IMR-90 (cell line): Measurements from ENCODE around the gene RALGPS2. TPM values are rescaled to one million over a fixed set of nuclear protein-coding genes. Genes with fewer than 3 reads are reported as not detected.

Experiments
- ATAC-seq: fragments of 200-7000 bp; cut with Tn5 transposase; 2 replicates; pipeline ENCODE4 v1.9.1; 2020; ENCODE audit warnings: low read depth, mild to moderate bottlenecking, moderate library complexity
- BruUV-seq: library from RNA; stranded (reverse); fragments of 400-500 nt; replicated peaks from 2 replicates; lab custom pipeline; 2021; lab: Mats Ljungman, UMichigan
- CTCF ChIA-PET: fragments of 300-600 bp; formaldehyde crosslinking; extraction: SDS; loops from one replicate; lab custom pipeline; 2021; ENCODE audit warnings: antibody characterized with exemption; lab: Yijun Ruan, JAX
- POLR2A ChIA-PET: fragments of 300-600 bp; sonication (Branson Sonifier 250); formaldehyde crosslinking; loops from one replicate; lab custom pipeline; 2022; ENCODE audit warnings: antibody characterized with exemption; ENCODE audit not compliant: unreplicated experiment; lab: Charles Lee
- DNase-seq: peaks from one replicate; pipeline ENCODE4 v3.0.0; 2013
- H2AFZ ChIP-seq: replicated peaks from 2 replicates; pipeline ENCODE3; 2013; ENCODE audit warnings: low read length, mild to moderate bottlenecking; ENCODE audit not compliant: poor library complexity
- H2AK5ac ChIP-seq: 2 replicates; pipeline ENCODE4 v1.6.1; 2013; ENCODE audit warnings: low read depth, low read length, inconsistent platforms
- H2AK9ac ChIP-seq: replicated peaks from 2 replicates; pipeline ENCODE3; 2013; ENCODE audit warnings: mild to moderate bottlenecking, low read depth, low read length, moderate library complexity; ENCODE audit not compliant: poor library complexity
- H2BK120ac ChIP-seq: 2 replicates; pipeline ENCODE4 v1.6.1; 2013; ENCODE audit warnings: low read depth, low read length, inconsistent platforms
- H2BK15ac ChIP-seq: 3 replicates; pipeline ENCODE4 v1.6.1; 2013; ENCODE audit warnings: low read depth, low read length, inconsistent platforms
- H2BK20ac ChIP-seq: 2 replicates; pipeline ENCODE4 v1.6.1; 2013; ENCODE audit warnings: low read depth, mild to moderate bottlenecking, inconsistent platforms, low read length, moderate library complexity
- H2BK5ac ChIP-seq: 2 replicates; pipeline ENCODE4 v1.6.1; 2013; ENCODE audit warnings: mild to moderate bottlenecking, low read depth, low read length, inconsistent platforms; ENCODE audit not compliant: poor library complexity, severe bottlenecking
- H3K14ac ChIP-seq: replicated peaks from 2 replicates; pipeline ENCODE4 v1.6.1; 2013; ENCODE audit warnings: low read depth, low read length, inconsistent platforms
- H3K18ac ChIP-seq: 2 replicates; pipeline ENCODE4 v1.6.1; 2013; ENCODE audit warnings: low read depth, low read length, control low read depth
- H3K23ac ChIP-seq: 2 replicates; pipeline ENCODE4 v1.6.1; 2013; ENCODE audit warnings: low read depth, low read length, inconsistent platforms
- H3K27ac ChIP-seq: 2 replicates; pipeline ENCODE4 v1.5.1; 2013; ENCODE audit warnings: mild to moderate bottlenecking, control low read depth, low read length; ENCODE audit not compliant: insufficient read depth
- H3K27me3 ChIP-seq: 2 replicates; pipeline ENCODE4 v1.6.1; 2013; ENCODE audit warnings: low read length; ENCODE audit not compliant: control insufficient read depth, insufficient read depth
- H3K36me3 ChIP-seq: 2 replicates; pipeline ENCODE4 v1.6.1; 2013; ENCODE audit warnings: low read length, mixed read lengths; ENCODE audit not compliant: control insufficient read depth, insufficient read depth
- H3K4ac ChIP-seq: 2 replicates; pipeline ENCODE4 v1.6.1; 2013; ENCODE audit warnings: low read depth, low read length, inconsistent platforms
- H3K4me1 ChIP-seq: 2 replicates; pipeline ENCODE4 v1.6.1; 2013; ENCODE audit warnings: low read length, mixed read lengths; ENCODE audit not compliant: control insufficient read depth, insufficient read depth
- H3K4me2 ChIP-seq: 2 replicates; pipeline ENCODE4 v1.6.1; 2013; ENCODE audit warnings: low read depth, mild to moderate bottlenecking, control low read depth, low read length, moderate library complexity
- H3K4me3 ChIP-seq: 2 replicates; pipeline ENCODE4 v1.5.1; 2013; ENCODE audit warnings: low read depth, mild to moderate bottlenecking, control low read depth, low read length, moderate library complexity; ENCODE audit not compliant: insufficient read depth
- H3K56ac ChIP-seq: 2 replicates; pipeline ENCODE4 v1.6.1; 2013; ENCODE audit warnings: low read length, inconsistent platforms; ENCODE audit not compliant: insufficient read depth; ENCODE audit errors: extremely low read depth
- H3K79me1 ChIP-seq, 2 experiments: 2 replicates each; pipeline ENCODE4 v1.6.1; 2013; ENCODE audit warnings: low read length in 2 of 2, inconsistent platforms in 1 of 2, low read depth in 1 of 2
- H3K9ac ChIP-seq: 2 replicates; pipeline ENCODE4 v1.6.1; 2013; ENCODE audit warnings: low read depth, low read length, control low read depth
- H3K9me1 ChIP-seq: 2 replicates; pipeline ENCODE4 v1.6.1; 2013; ENCODE audit warnings: low read length, inconsistent platforms; ENCODE audit not compliant: insufficient read depth
- H3K9me3 ChIP-seq: 2 replicates; pipeline ENCODE4 v1.6.1; 2013; ENCODE audit warnings: low read length; ENCODE audit not compliant: control insufficient read depth, insufficient read depth
- H4K20me1 ChIP-seq: 2 replicates; pipeline ENCODE4 v1.6.1; 2013; ENCODE audit warnings: low read length, inconsistent platforms; ENCODE audit not compliant: insufficient read depth
- H4K5ac ChIP-seq: 2 replicates; pipeline ENCODE4 v1.6.1; 2013; ENCODE audit warnings: mild to moderate bottlenecking, low read depth, low read length, control low read depth
- H4K8ac ChIP-seq, 2 experiments: 2 replicates each; pipeline ENCODE4 v1.6.1; 2013; ENCODE audit warnings: low read depth in 2 of 2, low read length in 2 of 2, control low read depth in 1 of 2, inconsistent platforms in 1 of 2
- H4K91ac ChIP-seq: 2 replicates; pipeline ENCODE4 v1.6.1; 2013; ENCODE audit warnings: low read depth, low read length, inconsistent platforms; ENCODE audit not compliant: insufficient read depth
- WGBS, 2 experiments: methylation state at CpG; one replicate each; pipeline versions ENCODE4 v1.1.5 to v1.1.7; 2013; ENCODE audit warnings: missing lambda C conversion rate in 2 of 2; ENCODE audit not compliant: insufficient read length in 1 of 2; ENCODE audit errors: extremely low coverage in 2 of 2; 5-methylcytosine and 5-hydroxymethylcytosine counted together
- dilution Hi-C: fragments of 300-500 bp; cut with HindIII; formaldehyde crosslinking; loops from one replicate; pipeline ENCODE4 v1.14.3; 2018; ENCODE audit warnings: low sequenced_read_pairs; ENCODE audit not compliant: unreplicated experiment
- in situ Hi-C: fragments of 300-500 bp; cut with MboI; formaldehyde crosslinking; loops from 3 replicates; pipeline ENCODE4 v1.14.3; 2019; ENCODE audit warnings: low sequenced_read_pairs, inconsistent platforms, mixed read lengths
- intact Hi-C: fragments of 100-400 bp; cut with micrococcal nuclease; formaldehyde crosslinking; loops from 2 replicates; pipeline ENCODE4 v1.10.0; 2022
- polyA plus RNA-seq, 3 experiments: library from polyadenylated mRNA; depleted of rRNA; stranded (reverse); fragments of >200 nt; gene quantifications; 2 replicates each; pipeline ENCODE4 v1.2.3, GENCODE V29; 2012; ENCODE audit warnings: low replicate concordance in 1 of 3
- total RNA-seq: library from RNA; depleted of rRNA; stranded (reverse); fragments of >200 nt; gene quantifications from 2 replicates; pipeline ENCODE4 v1.2.3, GENCODE V29; 2012
- TF ChIP-seq, protein P1 (sequence below): fragments of 150-350 bp; IDR thresholded peaks from 2 replicates; pipeline ENCODE4 v1.6.1; 2017; ENCODE audit warnings: mild to moderate bottlenecking, antibody characterized with exemption, low read length, low read depth

The RALGPS2 gene
- total and polyA plus RNA-seq, 2 of the 4 experiments (the other 2 are of a cell fraction), result 13.8 to 148 TPM

DNA sequence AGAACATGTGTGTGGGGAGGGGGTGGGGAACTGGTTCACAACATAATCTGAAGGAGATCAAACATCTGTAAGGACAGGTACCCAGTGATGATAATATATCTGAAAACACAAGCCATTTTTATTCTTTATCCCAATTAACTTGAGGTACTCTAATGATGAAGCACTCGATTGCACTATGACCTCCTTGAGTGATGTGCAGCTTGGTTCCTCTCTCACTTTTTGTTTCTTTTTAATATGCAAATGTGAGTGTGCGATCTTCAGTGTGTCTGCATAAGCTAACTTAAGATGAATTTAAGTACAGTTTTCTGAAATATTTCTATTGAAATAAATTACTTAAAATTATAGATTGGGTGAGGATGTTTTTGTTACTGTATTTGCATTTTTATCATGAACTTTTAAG is 196.5 kb downstream of the RALGPS2 start:
- H3K36me3 ChIP-seq, result peaks cover 4% of the 10 kb centered on the region
- no peak overlapping the region for H2AFZ ChIP-seq
- no peaks in the 10 kb centered on the region for H3K9me1 ChIP-seq
- no peak overlapping the region for H2BK5ac ChIP-seq
- no peak overlapping the region for H2BK120ac ChIP-seq
- no peak overlapping the region for H3K18ac ChIP-seq
- CTCF ChIA-PET, result interaction anchor here (0.7 kb wide), 1 partner anchor 64 kb away, joined by 7 read pairs; no protein-coding TSS in a partner anchor
- no peaks in the 10 kb centered on the region for H3K79me1 ChIP-seq
- no peaks in the 10 kb centered on the region for H3K9me3 ChIP-seq
- H3K9ac ChIP-seq, result no peak overlapping the region
- H2AK9ac ChIP-seq, result no peak overlapping the region
- no peaks in the 10 kb centered on the region for H3K27me3 ChIP-seq
- no peak overlapping the region for H3K4ac ChIP-seq
- H3K14ac ChIP-seq, result no peak overlapping the region
- ATAC-seq (no peak), DNase-seq (no peak)
- H3K56ac ChIP-seq, result no peak overlapping the region
- H2BK20ac ChIP-seq, result no peak overlapping the region
- no peak overlapping the region for H4K5ac ChIP-seq
- no peaks in the 10 kb centered on the region for H4K20me1 ChIP-seq
- no peaks in the 10 kb centered on the region; the same call in 1 of the 2 replicates for H3K4me1 ChIP-seq
- WGBS, 2 experiments, result no CpG with 5 or more reads among the region's 2 CpGs
- POLR2A ChIA-PET, result no interaction called here
- H2BK15ac ChIP-seq, result no peak overlapping the region
- H3K4me3 ChIP-seq, result no peak overlapping the region
- no peak overlapping the region for H4K8ac ChIP-seq
- no peak overlapping the region for H3K23ac ChIP-seq
- in situ Hi-C loops (no loop called here), intact Hi-C loops (no loop called here), dilution Hi-C loops (no loop called here)
- H2AK5ac ChIP-seq, result no peak overlapping the region
- TF ChIP-seq, protein P1, sequence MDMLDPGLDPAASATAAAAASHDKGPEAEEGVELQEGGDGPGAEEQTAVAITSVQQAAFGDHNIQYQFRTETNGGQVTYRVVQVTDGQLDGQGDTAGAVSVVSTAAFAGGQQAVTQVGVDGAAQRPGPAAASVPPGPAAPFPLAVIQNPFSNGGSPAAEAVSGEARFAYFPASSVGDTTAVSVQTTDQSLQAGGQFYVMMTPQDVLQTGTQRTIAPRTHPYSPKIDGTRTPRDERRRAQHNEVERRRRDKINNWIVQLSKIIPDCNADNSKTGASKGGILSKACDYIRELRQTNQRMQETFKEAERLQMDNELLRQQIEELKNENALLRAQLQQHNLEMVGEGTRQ, result no peak
- no peak overlapping the region for H3K4me2 ChIP-seq
- no TSS peak for BruUV-seq
- H3K27ac ChIP-seq, result no peak overlapping the region
- no peak overlapping the region for H4K91ac ChIP-seq
